HepG2 (cell line): ENCODE data around the gene ENG. TPM values are rescaled to one million over a fixed set of nuclear protein-coding genes. Genes with fewer than 3 reads are reported as not detected.

Source experiments
- ATAC-seq: fragments of 200-7000 bp; cut with Tn5 transposase; 3 replicates; pipeline ENCODE4 v1.9.1; 2020; ENCODE audit warnings: mild to moderate bottlenecking, moderate library complexity
- BruUV-seq: library from RNA; stranded (reverse); fragments of 400-500 nt; replicated peaks from 2 replicates; lab custom pipeline; 2021; lab: Mats Ljungman, UMichigan
- CTCF ChIA-PET: fragments of 300-600 bp; formaldehyde crosslinking; extraction: SDS; loops from one replicate; lab custom pipeline; 2021; ENCODE audit warnings: low total read pairs, inconsistent platforms, low intra/inter-chr PET ratio; lab: Yijun Ruan, JAX
- POLR2A ChIA-PET: fragments of 350-600 bp; sonication (Branson Sonifier 250); formaldehyde crosslinking; loops from one replicate; lab custom pipeline; 2020; ENCODE audit warnings: antibody characterized with exemption, inconsistent platforms; lab: Yijun Ruan, JAX
- DNase-seq: peaks from one replicate; pipeline ENCODE4 v3.0.0-alpha.2; 2015; ENCODE audit warnings: low spot score
- FAIRE-seq: peaks from 3 replicates; lab custom pipeline; 2011; peaks lifted over from hg19 to GRCh38; lab: Jason Lieb, UNC
- H2AFZ ChIP-seq: one replicate; pipeline ENCODE4 v1.6.1; 2011; ENCODE audit warnings: low read length, inconsistent platforms
- H3K27ac ChIP-seq: fragments of 300-600 bp; 3 replicates; pipeline ENCODE4 v1.8.0; 2011; ENCODE audit warnings: mixed run types, mild to moderate bottlenecking, mixed read lengths, low read length, inconsistent platforms; ENCODE audit not compliant: insufficient read depth; ENCODE audit errors: extremely low read length
- H3K27me3 ChIP-seq, 2 experiments: fragments of 200-600 bp in 1 of 2; 2 replicates in 1 of 2; 3 replicates in 1 of 2; pipeline versions ENCODE4 v1.6.0 to v1.8.0; 2011; ENCODE audit warnings: low read length in 2 of 2, mild to moderate bottlenecking in 2 of 2, moderate library complexity in 2 of 2, inconsistent platforms in 1 of 2; ENCODE audit not compliant: insufficient read depth in 2 of 2, control insufficient read depth in 1 of 2
- H3K36me3 ChIP-seq, 2 experiments: fragments of 200-600 bp in 1 of 2; replicated peaks in 1 of 2; 2 replicates in 1 of 2; 3 replicates in 1 of 2; pipeline versions ENCODE4 v1.5.1 to v1.8.0; 2011; ENCODE audit warnings: low read length in 2 of 2, inconsistent platforms in 1 of 2; ENCODE audit not compliant: insufficient read depth in 2 of 2, control insufficient read depth in 1 of 2
- H3K4me1 ChIP-seq: 2 replicates; pipeline ENCODE4 v1.5.1; 2012; ENCODE audit warnings: low read length, inconsistent platforms; ENCODE audit not compliant: insufficient read depth
- H3K4me2 ChIP-seq: 2 replicates; pipeline ENCODE4 v1.6.0; 2011; ENCODE audit warnings: low read depth, low read length, inconsistent platforms
- H3K4me3 ChIP-seq, 3 experiments: fragments of 200-600 bp in 1 of 3; sonication (generic), shearing (Covaris generic) in 1 of 3; replicated peaks in 1 of 3; 2 replicates each; pipeline ENCODE4 v1.5.1; 2011 to 2016; ENCODE audit warnings: low read length in 3 of 3, inconsistent platforms in 2 of 3, low read depth in 2 of 3, mild to moderate bottlenecking in 2 of 3, control low read depth in 1 of 3, mixed read lengths in 1 of 3; ENCODE audit not compliant: insufficient read depth in 1 of 3
- H3K79me2 ChIP-seq: one replicate; pipeline ENCODE4 v1.6.1; 2011; ENCODE audit warnings: low read length, inconsistent platforms; ENCODE audit not compliant: insufficient read depth
- H3K9ac ChIP-seq: 2 replicates; pipeline ENCODE4 v1.6.0; 2011; ENCODE audit warnings: mild to moderate bottlenecking, low read depth, low read length, inconsistent platforms; ENCODE audit not compliant: insufficient read depth
- H3K9me3 ChIP-seq: 2 replicates; pipeline ENCODE4 v1.5.1; 2012; ENCODE audit warnings: mild to moderate bottlenecking, low read length
- H4K20me1 ChIP-seq: 2 replicates; pipeline ENCODE4 v1.6.0; 2011; ENCODE audit warnings: inconsistent platforms, mild to moderate bottlenecking, low read length, moderate library complexity; ENCODE audit not compliant: insufficient read depth
- ATF7 ChIP-seq, 2 experiments: fragments of 450-650 bp in 1 of 2; sonication (generic) in 1 of 2; formaldehyde crosslinking in 1 of 2; IDR thresholded peaks; 2 replicates each; pipeline versions ENCODE4 v1.4.0 to v1.6.1; 2016 to 2020; ENCODE audit warnings: antibody characterized with exemption in 1 of 2, mild to moderate bottlenecking in 1 of 2, missing genetic modification reagents in 1 of 2
- GRHL1 ChIP-seq: sonication (generic); formaldehyde crosslinking; conservative IDR thresholded peaks from 2 replicates; pipeline ENCODE4 v1.8.0; 2022; ENCODE audit warnings: missing genetic modification reagents
- HMGXB4 ChIP-seq, 2 experiments: sonication (generic) in 1 of 2; formaldehyde crosslinking in 1 of 2; IDR thresholded peaks; 2 replicates each; pipeline versions ENCODE4 v1.4.0 to v1.6.1; 2018 to 2020; ENCODE audit warnings: missing genetic modification reagents in 2 of 2, borderline replicate concordance in 1 of 2, low read depth in 1 of 2, mild to moderate bottlenecking in 1 of 2, missing biosample characterization in 1 of 2
- HOXA7 ChIP-seq: sonication (generic); formaldehyde crosslinking; IDR thresholded peaks from 2 replicates; pipeline ENCODE4 v1.8.1; 2022; ENCODE audit warnings: mild to moderate bottlenecking, missing genetic modification reagents, moderate library complexity
- MAF1 ChIP-seq: sonication (generic); formaldehyde crosslinking; IDR thresholded peaks from 2 replicates; pipeline ENCODE4 v1.5.0; 2020; ENCODE audit warnings: missing genetic modification reagents, borderline replicate concordance
- MED13 ChIP-seq: sonication (generic); formaldehyde crosslinking; IDR thresholded peaks from 2 replicates; pipeline ENCODE4 v1.5.0; 2020; ENCODE audit warnings: missing genetic modification reagents
- RFXAP ChIP-seq: sonication (generic); formaldehyde crosslinking; IDR thresholded peaks from 2 replicates; pipeline ENCODE4 v1.4.0; 2020; ENCODE audit warnings: missing genetic modification reagents, borderline replicate concordance
- ZMAT5 ChIP-seq: sonication (generic); formaldehyde crosslinking; IDR thresholded peaks from 2 replicates; pipeline ENCODE4 v1.5.0; 2020; ENCODE audit warnings: mild to moderate bottlenecking, low read depth, missing genetic modification reagents, borderline replicate concordance
- ZMYM2 ChIP-seq: sonication (generic); formaldehyde crosslinking; IDR thresholded peaks from 2 replicates; pipeline ENCODE4 v1.8.0; 2022; ENCODE audit warnings: mild to moderate bottlenecking, missing genetic modification reagents
- ZNF20 ChIP-seq: sonication (generic); formaldehyde crosslinking; IDR thresholded peaks from 2 replicates; pipeline ENCODE4 v1.4.0; 2020; ENCODE audit warnings: mild to moderate bottlenecking, moderate library complexity, missing genetic modification reagents
- ZNF282 ChIP-seq: fragments of 450-650 bp; IDR thresholded peaks from 2 replicates; pipeline ENCODE4 v1.6.1; 2018; ENCODE audit not compliant: partially characterized antibody
- ZNF333 ChIP-seq: sonication (generic); formaldehyde crosslinking; IDR thresholded peaks from 2 replicates; pipeline ENCODE4 v1.4.0; 2020; ENCODE audit warnings: mild to moderate bottlenecking, missing genetic modification reagents, borderline replicate concordance
- ZNF335 ChIP-seq: sonication (generic); formaldehyde crosslinking; IDR thresholded peaks from 2 replicates; pipeline ENCODE4 v1.4.0; 2020; ENCODE audit warnings: missing genetic modification reagents
- ZNF777 ChIP-seq: sonication (generic); formaldehyde crosslinking; IDR thresholded peaks from 2 replicates; pipeline ENCODE4 v1.4.0; 2020; ENCODE audit warnings: missing genetic modification reagents
- WGBS: methylation state at CpG from one replicate; pipeline ENCODE4 v1.1.6; 2017; ENCODE audit warnings: low lambda C conversion rate; 5-methylcytosine and 5-hydroxymethylcytosine counted together
- in situ Hi-C: cut with HindIII; loops from 2 replicates; pipeline ENCODE4 v1.10.0; 2017; ENCODE audit warnings: low pct_unique_long_range_greater_than_20kb; ENCODE audit not compliant: extremely low pct_ligation_motif_present
- intact Hi-C: fragments of 100-400 bp; cut with micrococcal nuclease; formaldehyde crosslinking; loops from one replicate; pipeline ENCODE4 v1.10.0; 2022; ENCODE audit not compliant: unreplicated experiment
- polyA plus RNA-seq, 8 experiments: library from polyadenylated mRNA; depleted of rRNA in 3 of 8; stranded (reverse) in 7 of 8; unstranded in 1 of 8; fragments of >200 nt; fragmentation: Illumina TruSeq in 4 of 8; extraction: Trizol in 4 of 8; gene quantifications; 2 replicates each; pipeline versions ENCODE4 v1.2.1 to v1.2.3, GENCODE V29; 2011 to 2016; ENCODE audit warnings: low read depth in 4 of 8, missing spikeins in 1 of 8, mixed read lengths in 1 of 8; ENCODE audit not compliant: insufficient read depth in 1 of 8
- total RNA-seq, 5 experiments: library from RNA; depleted of rRNA; stranded (reverse); fragments of >200 nt; fragmentation: Illumina TruSeq; extraction: Trizol; gene quantifications; 2 replicates each; pipeline ENCODE4 v1.2.3, GENCODE V29; 2016; ENCODE audit warnings: low read depth in 1 of 5

ENG gene
- total and polyA plus RNA-seq, 2 of the 13 experiments (the other 11 are each of a cell fraction or from before 2014, with no cell fraction given): 0.02 to 1.1 TPM

GRCh38 chr9:127890053-127890452 is 35.6 kb upstream of the ENG start:
- H3K27ac ChIP-seq: no peak overlapping the region
- no peak for ATAC-seq
- ChIA-PET CTCF (no interaction called here), POLR2A (interaction anchor here (0.9 kb wide), 1 partner anchor 9 kb away, joined by 3 read pairs; no protein-coding TSS in a partner anchor)
- peaks cover 2% of the 10 kb centered on the region for H3K79me2 ChIP-seq
- no peaks in the 10 kb centered on the region for H3K27me3 ChIP-seq
- no peak overlapping the region for H3K9ac ChIP-seq
- in situ Hi-C loops: no loop called here
- H4K20me1 ChIP-seq: no peaks in the 10 kb centered on the region
- DNase-seq: no peak
- no peak overlapping the region for H3K4me3 ChIP-seq
- FAIRE-seq: no peak
- H3K9me3 ChIP-seq: peaks cover 17% of the 10 kb centered on the region
- BruUV-seq: no TSS peak
- 93% methylated on average over 2 of the region's 3 CpGs for WGBS
- intact Hi-C loops: no loop called here
- no peak overlapping the region for H3K4me2 ChIP-seq
- no peak overlapping the region for H2AFZ ChIP-seq
- peaks cover 35 to 63% of the 10 kb centered on the region in 2 experiments for H3K36me3 ChIP-seq
- TF ChIP-seq ATF7 (IDR thresholded peaks at IDR 0.05): no peak
- TF ChIP-seq ATF7 (CRISPR knock-in tag; IDR thresholded peaks at IDR 0.05): no peak
- no peak for TF ChIP-seq ZMAT5 (CRISPR knock-in tag)
- no peak for TF ChIP-seq MED13 (CRISPR knock-in tag)
- no peak for TF ChIP-seq RFXAP (CRISPR knock-in tag)
- TF ChIP-seq ZNF335 (CRISPR knock-in tag): no peak
- no peak for TF ChIP-seq GRHL1 (CRISPR knock-in tag)
- no peak for TF ChIP-seq ZMYM2
- no peak for TF ChIP-seq ZNF777 (CRISPR knock-in tag)
- TF ChIP-seq ZNF20 (CRISPR knock-in tag): no peak
- no peak for TF ChIP-seq MAF1 (CRISPR knock-in tag)
- TF ChIP-seq ZNF333 (CRISPR knock-in tag): no peak
- no peak for TF ChIP-seq HMGXB4 (CRISPR knock-in tag; IDR thresholded peaks at IDR 0.05; ENCODE audit: borderline replicate concordance in 1 of 2, low read depth in 1 of 2)
- no peak for TF ChIP-seq ZNF282
- no peak for TF ChIP-seq HOXA7 (CRISPR knock-in tag)
- no peaks in the 10 kb centered on the region for H3K4me1 ChIP-seq
